IMR-90 (cell line): ENCODE results near the gene OPCML. TPM values are rescaled to one million over a fixed set of nuclear protein-coding genes. Genes with fewer than 3 reads are reported as not detected.

ENCODE experiments used
- ATAC-seq: fragments of 200-7000 bp; cut with Tn5 transposase; 2 replicates; pipeline ENCODE4 v1.9.1; 2020; ENCODE audit warnings: low read depth, mild to moderate bottlenecking, moderate library complexity
- BruUV-seq: library from RNA; stranded (reverse); fragments of 400-500 nt; replicated peaks from 2 replicates; lab custom pipeline; 2021; lab: Mats Ljungman, UMichigan
- CTCF ChIA-PET: fragments of 300-600 bp; formaldehyde crosslinking; extraction: SDS; loops from one replicate; lab custom pipeline; 2021; ENCODE audit warnings: antibody characterized with exemption; lab: Yijun Ruan, JAX
- POLR2A ChIA-PET: fragments of 300-600 bp; sonication (Branson Sonifier 250); formaldehyde crosslinking; loops from one replicate; lab custom pipeline; 2022; ENCODE audit warnings: antibody characterized with exemption; ENCODE audit not compliant: unreplicated experiment; lab: Charles Lee
- DNase-seq: peaks from one replicate; pipeline ENCODE4 v3.0.0; 2013
- H2AFZ ChIP-seq: replicated peaks from 2 replicates; pipeline ENCODE3; 2013; ENCODE audit warnings: low read length, mild to moderate bottlenecking; ENCODE audit not compliant: poor library complexity
- H2AK5ac ChIP-seq: 2 replicates; pipeline ENCODE4 v1.6.1; 2013; ENCODE audit warnings: low read depth, low read length, inconsistent platforms
- H2AK9ac ChIP-seq: replicated peaks from 2 replicates; pipeline ENCODE3; 2013; ENCODE audit warnings: mild to moderate bottlenecking, low read depth, low read length, moderate library complexity; ENCODE audit not compliant: poor library complexity
- H2BK120ac ChIP-seq: 2 replicates; pipeline ENCODE4 v1.6.1; 2013; ENCODE audit warnings: low read depth, low read length, inconsistent platforms
- H2BK15ac ChIP-seq: 3 replicates; pipeline ENCODE4 v1.6.1; 2013; ENCODE audit warnings: low read depth, low read length, inconsistent platforms
- H2BK20ac ChIP-seq: 2 replicates; pipeline ENCODE4 v1.6.1; 2013; ENCODE audit warnings: low read depth, mild to moderate bottlenecking, inconsistent platforms, low read length, moderate library complexity
- H2BK5ac ChIP-seq: 2 replicates; pipeline ENCODE4 v1.6.1; 2013; ENCODE audit warnings: mild to moderate bottlenecking, low read depth, low read length, inconsistent platforms; ENCODE audit not compliant: poor library complexity, severe bottlenecking
- H3K14ac ChIP-seq: replicated peaks from 2 replicates; pipeline ENCODE4 v1.6.1; 2013; ENCODE audit warnings: low read depth, low read length, inconsistent platforms
- H3K18ac ChIP-seq: 2 replicates; pipeline ENCODE4 v1.6.1; 2013; ENCODE audit warnings: low read depth, low read length, control low read depth
- H3K23ac ChIP-seq: 2 replicates; pipeline ENCODE4 v1.6.1; 2013; ENCODE audit warnings: low read depth, low read length, inconsistent platforms
- H3K27ac ChIP-seq: 2 replicates; pipeline ENCODE4 v1.5.1; 2013; ENCODE audit warnings: mild to moderate bottlenecking, control low read depth, low read length; ENCODE audit not compliant: insufficient read depth
- H3K27me3 ChIP-seq: 2 replicates; pipeline ENCODE4 v1.6.1; 2013; ENCODE audit warnings: low read length; ENCODE audit not compliant: control insufficient read depth, insufficient read depth
- H3K36me3 ChIP-seq: 2 replicates; pipeline ENCODE4 v1.6.1; 2013; ENCODE audit warnings: low read length, mixed read lengths; ENCODE audit not compliant: control insufficient read depth, insufficient read depth
- H3K4ac ChIP-seq: 2 replicates; pipeline ENCODE4 v1.6.1; 2013; ENCODE audit warnings: low read depth, low read length, inconsistent platforms
- H3K4me1 ChIP-seq: 2 replicates; pipeline ENCODE4 v1.6.1; 2013; ENCODE audit warnings: low read length, mixed read lengths; ENCODE audit not compliant: control insufficient read depth, insufficient read depth
- H3K4me2 ChIP-seq: 2 replicates; pipeline ENCODE4 v1.6.1; 2013; ENCODE audit warnings: low read depth, mild to moderate bottlenecking, control low read depth, low read length, moderate library complexity
- H3K4me3 ChIP-seq: 2 replicates; pipeline ENCODE4 v1.5.1; 2013; ENCODE audit warnings: low read depth, mild to moderate bottlenecking, control low read depth, low read length, moderate library complexity; ENCODE audit not compliant: insufficient read depth
- H3K56ac ChIP-seq: 2 replicates; pipeline ENCODE4 v1.6.1; 2013; ENCODE audit warnings: low read length, inconsistent platforms; ENCODE audit not compliant: insufficient read depth; ENCODE audit errors: extremely low read depth
- H3K79me1 ChIP-seq, 2 experiments: 2 replicates each; pipeline ENCODE4 v1.6.1; 2013; ENCODE audit warnings: low read length in 2 of 2, inconsistent platforms in 1 of 2, low read depth in 1 of 2
- H3K9ac ChIP-seq: 2 replicates; pipeline ENCODE4 v1.6.1; 2013; ENCODE audit warnings: low read depth, low read length, control low read depth
- H3K9me1 ChIP-seq: 2 replicates; pipeline ENCODE4 v1.6.1; 2013; ENCODE audit warnings: low read length, inconsistent platforms; ENCODE audit not compliant: insufficient read depth
- H3K9me3 ChIP-seq: 2 replicates; pipeline ENCODE4 v1.6.1; 2013; ENCODE audit warnings: low read length; ENCODE audit not compliant: control insufficient read depth, insufficient read depth
- H4K20me1 ChIP-seq: 2 replicates; pipeline ENCODE4 v1.6.1; 2013; ENCODE audit warnings: low read length, inconsistent platforms; ENCODE audit not compliant: insufficient read depth
- H4K5ac ChIP-seq: 2 replicates; pipeline ENCODE4 v1.6.1; 2013; ENCODE audit warnings: mild to moderate bottlenecking, low read depth, low read length, control low read depth
- H4K8ac ChIP-seq, 2 experiments: 2 replicates each; pipeline ENCODE4 v1.6.1; 2013; ENCODE audit warnings: low read depth in 2 of 2, low read length in 2 of 2, control low read depth in 1 of 2, inconsistent platforms in 1 of 2
- H4K91ac ChIP-seq: 2 replicates; pipeline ENCODE4 v1.6.1; 2013; ENCODE audit warnings: low read depth, low read length, inconsistent platforms; ENCODE audit not compliant: insufficient read depth
- CEBPB ChIP-seq: IDR thresholded peaks from 2 replicates; pipeline ENCODE4 v1.6.1; 2012; ENCODE audit warnings: low read depth, low read length, improper control_type of control experiment
- FOS ChIP-seq: fragments of 150-350 bp; IDR thresholded peaks from 2 replicates; pipeline ENCODE4 v1.6.1; 2016; ENCODE audit warnings: low read depth, low read length
- NFE2L2 ChIP-seq: fragments of 150-350 bp; IDR thresholded peaks from 2 replicates; pipeline ENCODE4 v1.6.1; 2016; ENCODE audit warnings: low read depth, mild to moderate bottlenecking, low read length
- POLR2A ChIP-seq: IDR thresholded peaks from 2 replicates; pipeline ENCODE4 v1.6.1; 2012; ENCODE audit warnings: mild to moderate bottlenecking, low read depth, low read length
- RCOR1 ChIP-seq: IDR thresholded peaks from 2 replicates; pipeline ENCODE4 v1.6.1; 2012; ENCODE audit warnings: mild to moderate bottlenecking, low read length, improper control_type of control experiment; ENCODE audit not compliant: insufficient replicate concordance
- RFX5 ChIP-seq: IDR thresholded peaks from 2 replicates; pipeline ENCODE4 v1.8.0; 2012; ENCODE audit warnings: low read depth, mild to moderate bottlenecking, low read length, moderate library complexity
- WGBS, 2 experiments: methylation state at CpG; one replicate each; pipeline versions ENCODE4 v1.1.5 to v1.1.7; 2013; ENCODE audit warnings: missing lambda C conversion rate in 2 of 2; ENCODE audit not compliant: insufficient read length in 1 of 2; ENCODE audit errors: extremely low coverage in 2 of 2; 5-methylcytosine and 5-hydroxymethylcytosine counted together
- dilution Hi-C: fragments of 300-500 bp; cut with HindIII; formaldehyde crosslinking; loops from one replicate; pipeline ENCODE4 v1.14.3; 2018; ENCODE audit warnings: low sequenced_read_pairs; ENCODE audit not compliant: unreplicated experiment
- in situ Hi-C: fragments of 300-500 bp; cut with MboI; formaldehyde crosslinking; loops from 3 replicates; pipeline ENCODE4 v1.14.3; 2019; ENCODE audit warnings: low sequenced_read_pairs, inconsistent platforms, mixed read lengths
- intact Hi-C: fragments of 100-400 bp; cut with micrococcal nuclease; formaldehyde crosslinking; loops from 2 replicates; pipeline ENCODE4 v1.10.0; 2022
- polyA plus RNA-seq, 3 experiments: library from polyadenylated mRNA; depleted of rRNA; stranded (reverse); fragments of >200 nt; gene quantifications; 2 replicates each; pipeline ENCODE4 v1.2.3, GENCODE V29; 2012; ENCODE audit warnings: low replicate concordance in 1 of 3
- total RNA-seq: library from RNA; depleted of rRNA; stranded (reverse); fragments of >200 nt; gene quantifications from 2 replicates; pipeline ENCODE4 v1.2.3, GENCODE V29; 2012
- TF ChIP-seq, protein P1 (sequence below): fragments of 150-350 bp; IDR thresholded peaks from 2 replicates; pipeline ENCODE4 v1.6.1; 2017; ENCODE audit warnings: mild to moderate bottlenecking, antibody characterized with exemption, low read length, low read depth

OPCML gene
- total and polyA plus RNA-seq, 2 of the 4 experiments (the other 2 are of a cell fraction), result under 0.01 to 2.6 TPM

DNA sequence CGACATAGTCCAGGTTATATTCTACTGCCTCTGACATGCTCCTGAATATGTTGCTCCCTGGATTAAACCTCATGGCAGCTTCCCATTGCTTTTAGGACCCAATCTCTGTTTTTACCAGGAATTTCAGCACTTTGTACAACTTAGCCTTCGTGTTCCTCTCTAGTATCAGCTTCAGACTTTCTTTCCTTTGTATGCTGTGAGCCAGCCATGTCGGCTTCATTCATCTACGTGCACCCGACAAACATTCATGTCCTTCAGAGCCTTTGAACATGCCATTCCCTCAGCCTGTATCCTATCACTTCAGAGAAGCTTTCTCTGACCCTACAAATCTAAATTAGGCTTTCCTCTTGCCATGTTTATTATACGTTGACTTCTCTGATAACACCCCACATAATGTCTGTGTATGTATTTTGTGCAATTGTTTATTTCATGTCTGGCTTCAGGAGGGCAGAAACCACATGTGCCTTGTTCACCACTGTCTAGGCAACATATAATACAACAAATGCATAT, 743.4 kb downstream of the OPCML start:
- Histone ChIP-seq H2BK5ac (no peak overlapping the region), H2AK5ac (no peak overlapping the region), H4K20me1 (no peaks in the 10 kb centered on the region), H2AK9ac (no peak overlapping the region), H3K56ac (no peak overlapping the region), H3K27me3 (peaks cover 1% of the 10 kb centered on the region; the same call in 1 of the 2 replicates), H3K27ac (no peak overlapping the region), H3K9me3 (no peaks in the 10 kb centered on the region), H4K91ac (no peak overlapping the region), H3K14ac (no peak overlapping the region), H2BK20ac (no peak overlapping the region), H3K4me2 (no peak overlapping the region), H3K23ac (no peak overlapping the region), H3K4ac (no peak overlapping the region), H2BK120ac (no peak overlapping the region), H3K79me1 (no peaks in the 10 kb centered on the region), H3K18ac (no peak overlapping the region), H3K9me1 (no peaks in the 10 kb centered on the region), H3K36me3 (no peaks in the 10 kb centered on the region), H2BK15ac (no peak overlapping the region), H3K4me3 (no peak overlapping the region), H2AFZ (no peak overlapping the region), H4K8ac (no peak overlapping the region), H3K4me1 (no peaks in the 10 kb centered on the region), H4K5ac (no peak overlapping the region), H3K9ac (no peak overlapping the region)
- in situ Hi-C loops (no loop called here), dilution Hi-C loops (no loop called here), intact Hi-C loops (loop anchor here (10.0 kb wide), 1 partner anchor 244 kb away; no protein-coding TSS in a partner anchor)
- POLR2A ChIA-PET, result no interaction called here
- CTCF ChIA-PET, result no interaction called here
- no peak for ATAC-seq
- DNase-seq, result no peak
- BruUV-seq, result no TSS peak
- WGBS, 2 experiments, result 40% methylated on average over 2 of the region's 6 CpGs; no CpG with 5 or more reads in 1 of the 2 experiments
- no peak for TF ChIP-seq CEBPB
- no peak for TF ChIP-seq POLR2A
- TF ChIP-seq, protein P1, sequence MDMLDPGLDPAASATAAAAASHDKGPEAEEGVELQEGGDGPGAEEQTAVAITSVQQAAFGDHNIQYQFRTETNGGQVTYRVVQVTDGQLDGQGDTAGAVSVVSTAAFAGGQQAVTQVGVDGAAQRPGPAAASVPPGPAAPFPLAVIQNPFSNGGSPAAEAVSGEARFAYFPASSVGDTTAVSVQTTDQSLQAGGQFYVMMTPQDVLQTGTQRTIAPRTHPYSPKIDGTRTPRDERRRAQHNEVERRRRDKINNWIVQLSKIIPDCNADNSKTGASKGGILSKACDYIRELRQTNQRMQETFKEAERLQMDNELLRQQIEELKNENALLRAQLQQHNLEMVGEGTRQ, result no peak
- no peak for TF ChIP-seq FOS
- no peak for TF ChIP-seq RFX5
- TF ChIP-seq RCOR1, result no peak
- no peak for TF ChIP-seq NFE2L2
